Stimulated activated CD8-positive, alpha-beta memory T cell treated with anti-CD3 and anti-CD28 coated beads, Interleukin-4, amount 100 ng/mL, for 1 hour (primary cell): ENCODE data around the gene TSPAN9.

ENCODE experiments used
- DNase-seq, 2 donors: peaks; one replicate each; pipeline ENCODE4 v3.0.0-alpha.2; 2020; ENCODE audit warnings: low read depth in 2 of 2, low spot score in 1 of 2

The TSPAN9 gene

GRCh38 chr12:3330976-3331510 lies 253.9 kb downstream of the TSPAN9 start:
- no peak for DNase-seq

DNA sequence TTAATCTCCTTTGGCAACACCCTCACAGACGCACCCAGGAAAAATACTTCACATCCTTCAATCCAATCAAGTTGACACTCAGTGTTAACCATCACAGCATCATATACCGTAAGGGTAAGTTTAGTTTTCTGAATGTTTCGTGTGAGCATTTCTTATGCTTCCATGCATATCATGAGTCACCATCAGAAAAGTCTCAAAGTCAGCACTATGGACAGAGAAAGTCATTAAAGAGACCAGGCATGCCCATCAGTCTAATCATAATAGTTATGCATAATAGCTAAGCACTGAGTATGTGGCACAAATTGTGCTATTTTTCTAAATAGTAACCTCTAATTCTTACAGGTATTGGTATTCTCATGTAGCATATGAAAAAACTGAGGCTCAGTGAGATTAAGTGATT lies 255.0 kb downstream of the TSPAN9 start:
- no peak for DNase-seq

- DNase-seq = no peak
These were observed 256.4 kb downstream of the TSPAN9 start for GRCh38 chr12:3333583-3333982.

- no peak for DNase-seq
These were observed 256.8 kb downstream of the TSPAN9 start for GRCh38 chr12:3333991-3334391.

- no peak for DNase-seq
These were observed 257.9 kb downstream of the TSPAN9 start for GRCh38 chr12:3335078-3335487.
